Measurements from ENCODE around the gene HERC3. TPM values are rescaled to one million over a fixed set of nuclear protein-coding genes. Genes with fewer than 3 reads are reported as not detected.

Gene HERC3
- total RNA-seq, 1 experiment from 2014 or later: 17.3 TPM

- no peaks in the 10 kb centered on the region for H3K9me3 Mint-ChIP-seq (ENCODE audit: low read depth, unreplicated experiment)
- H3K27me3 Mint-ChIP-seq (ENCODE audit: unreplicated experiment): no peaks in the 10 kb centered on the region
- no peak overlapping the region for H3K4me3 Mint-ChIP-seq (ENCODE audit: low read depth, unreplicated experiment)
- intact Hi-C loops (cut with micrococcal nuclease; ENCODE audit: unreplicated experiment): no loop called here
- H3K27ac Mint-ChIP-seq (ENCODE audit: unreplicated experiment): no peak overlapping the region
- TF ChIP-seq CTCF (IDR thresholded peaks at IDR 0.05; ENCODE audit: unreplicated experiment): no peak
- no peaks in the 10 kb centered on the region for H3K4me1 Mint-ChIP-seq (ENCODE audit: low read depth, unreplicated experiment)
- DNase-seq: no peak
- H3K36me3 Mint-ChIP-seq (ENCODE audit: insufficient read depth, unreplicated experiment): no peaks in the 10 kb centered on the region
- BruUV-seq (replicated peaks): no TSS peak
- CTCF ChIA-PET: no interaction called here
These were observed 98.1 kb downstream of the HERC3 start for GRCh38 chr4:88690355-88690754.

- CTCF ChIA-PET: no interaction called here
- no peak for DNase-seq
- Mint-ChIP-seq H3K27me3 (ENCODE audit: unreplicated experiment) (no peaks in the 10 kb centered on the region), H3K9me3 (ENCODE audit: low read depth, unreplicated experiment) (no peaks in the 10 kb centered on the region), H3K36me3 (ENCODE audit: insufficient read depth, unreplicated experiment) (no peaks in the 10 kb centered on the region), H3K4me3 (ENCODE audit: low read depth, unreplicated experiment) (no peak overlapping the region), H3K27ac (ENCODE audit: unreplicated experiment) (no peak overlapping the region), H3K4me1 (ENCODE audit: low read depth, unreplicated experiment) (no peaks in the 10 kb centered on the region)
- no peak for TF ChIP-seq CTCF (IDR thresholded peaks at IDR 0.05; ENCODE audit: unreplicated experiment)
- no TSS peak for BruUV-seq (replicated peaks)
- intact Hi-C loops (cut with micrococcal nuclease; ENCODE audit: unreplicated experiment): no loop called here
These were observed 101.5 kb downstream of the HERC3 start for GRCh38 chr4:88693792-88694191.

- H3K9me3 Mint-ChIP-seq (ENCODE audit: low read depth, unreplicated experiment): no peaks in the 10 kb centered on the region
- TF ChIP-seq CTCF (IDR thresholded peaks at IDR 0.05; ENCODE audit: unreplicated experiment): no peak
- H3K27ac Mint-ChIP-seq (ENCODE audit: unreplicated experiment): no peak overlapping the region
- H3K4me3 Mint-ChIP-seq (ENCODE audit: low read depth, unreplicated experiment): no peak overlapping the region
- no peaks in the 10 kb centered on the region for H3K4me1 Mint-ChIP-seq (ENCODE audit: low read depth, unreplicated experiment)
- no peaks in the 10 kb centered on the region for H3K27me3 Mint-ChIP-seq (ENCODE audit: unreplicated experiment)
- intact Hi-C loops (cut with micrococcal nuclease; ENCODE audit: unreplicated experiment): no loop called here
- CTCF ChIA-PET: no interaction called here
- BruUV-seq (replicated peaks): no TSS peak
- no peaks in the 10 kb centered on the region for H3K36me3 Mint-ChIP-seq (ENCODE audit: insufficient read depth, unreplicated experiment)
- no peak for DNase-seq
These were observed 104.3 kb downstream of the HERC3 start for GRCh38 chr4:88696630-88697029.

GRCh38 chr4:88697141-88697540, 104.9 kb downstream of the HERC3 start:
- Mint-ChIP-seq H3K4me3 (ENCODE audit: low read depth, unreplicated experiment) (no peak overlapping the region), H3K4me1 (ENCODE audit: low read depth, unreplicated experiment) (no peaks in the 10 kb centered on the region), H3K27ac (ENCODE audit: unreplicated experiment) (no peak overlapping the region), H3K36me3 (ENCODE audit: insufficient read depth, unreplicated experiment) (no peaks in the 10 kb centered on the region), H3K9me3 (ENCODE audit: low read depth, unreplicated experiment) (no peaks in the 10 kb centered on the region), H3K27me3 (ENCODE audit: unreplicated experiment) (no peaks in the 10 kb centered on the region)
- no TSS peak for BruUV-seq (replicated peaks)
- no peak for TF ChIP-seq CTCF (IDR thresholded peaks at IDR 0.05; ENCODE audit: unreplicated experiment)
- no peak for DNase-seq
- CTCF ChIA-PET: no interaction called here
- intact Hi-C loops (cut with micrococcal nuclease; ENCODE audit: unreplicated experiment): no loop called here

Data from Calu3 (cell line).